ENCODE results near the gene GALNTL6. TPM values are rescaled to one million over a fixed set of nuclear protein-coding genes. Genes with fewer than 3 reads are reported as not detected.
"Not testable (repeated sequence)": the region's sequence is repeated elsewhere in the genome, so short reads cannot be mapped to it uniquely, and the experiment has no call there.

Gene GALNTL6
- total and polyA plus RNA-seq, 4 donors = 0.08 to 0.09 (median 0.09) TPM; not detected in 1

DNA sequence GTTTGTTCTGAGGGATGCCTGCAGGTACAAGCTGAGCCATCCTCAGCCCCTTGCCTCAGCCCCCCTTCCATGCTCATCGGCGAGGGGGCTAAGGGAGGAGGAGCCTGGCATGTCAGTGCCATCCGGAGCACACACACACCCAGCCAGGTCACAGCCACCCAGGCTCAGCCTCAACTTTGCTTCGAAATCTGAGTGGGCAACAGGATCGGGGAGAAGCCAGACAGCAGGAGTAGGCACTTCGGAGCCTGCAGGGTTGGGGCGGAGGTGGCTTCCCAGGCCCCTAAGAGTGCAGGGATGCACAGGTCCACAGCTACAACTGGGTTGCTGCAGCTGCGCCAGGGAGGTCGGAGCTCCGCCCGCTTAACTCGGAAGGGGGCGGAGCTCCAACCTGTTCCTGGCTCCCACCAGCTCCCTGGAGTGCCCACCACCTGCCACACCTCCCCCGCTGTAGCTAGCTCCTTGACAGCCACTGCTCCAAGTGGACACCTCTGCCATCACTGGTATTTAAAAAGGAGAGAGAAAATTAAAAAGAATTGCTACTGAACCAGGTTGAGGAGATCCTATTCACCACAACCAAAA is 1162.5 kb downstream of the GALNTL6 start:
- H3K9ac ChIP-seq (ENCODE audit: insufficient read depth in 1 of 2, low read length in 2 of 2) = no peak overlapping the region
- H3K27ac ChIP-seq (ENCODE audit: low read depth in 1 of 2, low read length in 1 of 2) = no peak overlapping the region
- no peaks in the 10 kb centered on the region for H3K36me3 ChIP-seq (ENCODE audit: control insufficient read depth in 4 of 4, insufficient read depth in 4 of 4, low read length in 4 of 4)
- ATAC-seq (ENCODE audit: insufficient read depth, low FRiP score) = no peak
- TF ChIP-seq, protein P1, sequence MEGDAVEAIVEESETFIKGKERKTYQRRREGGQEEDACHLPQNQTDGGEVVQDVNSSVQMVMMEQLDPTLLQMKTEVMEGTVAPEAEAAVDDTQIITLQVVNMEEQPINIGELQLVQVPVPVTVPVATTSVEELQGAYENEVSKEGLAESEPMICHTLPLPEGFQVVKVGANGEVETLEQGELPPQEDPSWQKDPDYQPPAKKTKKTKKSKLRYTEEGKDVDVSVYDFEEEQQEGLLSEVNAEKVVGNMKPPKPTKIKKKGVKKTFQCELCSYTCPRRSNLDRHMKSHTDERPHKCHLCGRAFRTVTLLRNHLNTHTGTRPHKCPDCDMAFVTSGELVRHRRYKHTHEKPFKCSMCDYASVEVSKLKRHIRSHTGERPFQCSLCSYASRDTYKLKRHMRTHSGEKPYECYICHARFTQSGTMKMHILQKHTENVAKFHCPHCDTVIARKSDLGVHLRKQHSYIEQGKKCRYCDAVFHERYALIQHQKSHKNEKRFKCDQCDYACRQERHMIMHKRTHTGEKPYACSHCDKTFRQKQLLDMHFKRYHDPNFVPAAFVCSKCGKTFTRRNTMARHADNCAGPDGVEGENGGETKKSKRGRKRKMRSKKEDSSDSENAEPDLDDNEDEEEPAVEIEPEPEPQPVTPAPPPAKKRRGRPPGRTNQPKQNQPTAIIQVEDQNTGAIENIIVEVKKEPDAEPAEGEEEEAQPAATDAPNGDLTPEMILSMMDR (IDR thresholded peaks at IDR 0.05; ENCODE audit: control extremely low read depth, extremely low read depth) = no peak
- no peak overlapping the region for H3K4me3 ChIP-seq
- no peaks in the 10 kb centered on the region for H3K4me1 ChIP-seq (ENCODE audit: control insufficient read depth in 5 of 5, insufficient read depth in 5 of 5, low read length in 5 of 5)
- peaks cover 0 to 4% (median 0%) of the 10 kb centered on the region in 4 donors for H3K9me3 ChIP-seq (ENCODE audit: control insufficient read depth in 4 of 4, insufficient read depth in 3 of 4, low read length in 3 of 4)
- no peak for DNase-seq
- no peaks in the 10 kb centered on the region for H3K27me3 ChIP-seq (ENCODE audit: control insufficient read depth in 3 of 3, insufficient read depth in 3 of 3, low read length in 2 of 3)
- 89 to 96% methylated on average over 14 of the region's 14 CpGs for WGBS, 2 donors

DNA sequence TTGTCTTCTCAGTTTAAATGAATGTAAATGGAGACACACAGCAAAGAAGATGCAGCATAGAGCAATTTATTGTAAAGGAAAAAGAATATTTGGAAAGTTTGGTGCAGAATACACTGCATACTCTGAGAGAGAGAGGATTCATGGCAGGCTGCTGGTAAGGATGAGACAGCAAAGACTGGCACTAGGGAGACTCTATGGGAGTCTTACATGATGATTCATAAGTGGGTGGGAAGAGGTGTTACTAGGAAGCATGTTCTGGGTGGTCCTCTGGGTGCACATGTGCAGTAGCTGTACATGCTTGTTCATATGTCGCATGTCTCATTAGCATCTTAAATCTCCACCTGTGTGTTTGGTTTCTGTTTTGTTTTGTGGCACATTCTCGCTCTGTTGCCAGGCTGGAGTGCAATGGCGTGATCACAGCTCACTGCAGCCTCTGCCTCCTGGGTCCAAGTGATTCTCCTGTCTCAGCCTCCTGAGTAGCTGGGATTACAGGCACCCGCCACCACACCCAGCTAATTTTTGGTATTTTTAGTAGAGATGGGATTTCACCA is 1164.4 kb downstream of the GALNTL6 start:
- H3K4me3 ChIP-seq; H3K9ac ChIP-seq (ENCODE audit: insufficient read depth in 1 of 2, low read length in 2 of 2); H3K9me3 ChIP-seq (ENCODE audit: control insufficient read depth in 4 of 4, insufficient read depth in 3 of 4, low read length in 3 of 4); DNase-seq; ATAC-seq (ENCODE audit: insufficient read depth, low FRiP score); H3K36me3 ChIP-seq (ENCODE audit: control insufficient read depth in 4 of 4, insufficient read depth in 4 of 4, low read length in 4 of 4); H3K27ac ChIP-seq (ENCODE audit: low read depth in 1 of 2, low read length in 1 of 2); H3K4me1 ChIP-seq (ENCODE audit: control insufficient read depth in 5 of 5, insufficient read depth in 5 of 5, low read length in 5 of 5); H3K27me3 ChIP-seq (ENCODE audit: control insufficient read depth in 3 of 3, insufficient read depth in 3 of 3, low read length in 2 of 3): not testable (repeated sequence)
- 93 to 95% methylated on average over 4 of the region's 4 CpGs for WGBS, 2 donors

- no peaks in the 10 kb centered on the region for H3K36me3 ChIP-seq (ENCODE audit: control insufficient read depth in 4 of 4, insufficient read depth in 4 of 4, low read length in 4 of 4)
- TF ChIP-seq, protein P1 (IDR thresholded peaks at IDR 0.05; ENCODE audit: control extremely low read depth, extremely low read depth) = no peak
- no peak overlapping the region for H3K4me3 ChIP-seq
- peaks cover 0 to 7% (median 0%) of the 10 kb centered on the region in 4 donors for H3K9me3 ChIP-seq (ENCODE audit: control insufficient read depth in 4 of 4, insufficient read depth in 3 of 4, low read length in 3 of 4)
- no peaks in the 10 kb centered on the region for H3K27me3 ChIP-seq (ENCODE audit: control insufficient read depth in 3 of 3, insufficient read depth in 3 of 3, low read length in 2 of 3)
- H3K4me1 ChIP-seq (ENCODE audit: control insufficient read depth in 5 of 5, insufficient read depth in 5 of 5, low read length in 5 of 5) = no peaks in the 10 kb centered on the region
- 60 to 77% methylated on average over 4 of the region's 4 CpGs for WGBS, 2 donors
- DNase-seq = no peak
- no peak for ATAC-seq (ENCODE audit: insufficient read depth, low FRiP score)
- H3K9ac ChIP-seq (ENCODE audit: insufficient read depth in 1 of 2, low read length in 2 of 2) = no peak overlapping the region
- H3K27ac ChIP-seq (ENCODE audit: low read depth in 1 of 2, low read length in 1 of 2) = no peak overlapping the region
These were observed 1165.6 kb downstream of the GALNTL6 start for GRCh38 chr4:172978848-172979247.

DNA sequence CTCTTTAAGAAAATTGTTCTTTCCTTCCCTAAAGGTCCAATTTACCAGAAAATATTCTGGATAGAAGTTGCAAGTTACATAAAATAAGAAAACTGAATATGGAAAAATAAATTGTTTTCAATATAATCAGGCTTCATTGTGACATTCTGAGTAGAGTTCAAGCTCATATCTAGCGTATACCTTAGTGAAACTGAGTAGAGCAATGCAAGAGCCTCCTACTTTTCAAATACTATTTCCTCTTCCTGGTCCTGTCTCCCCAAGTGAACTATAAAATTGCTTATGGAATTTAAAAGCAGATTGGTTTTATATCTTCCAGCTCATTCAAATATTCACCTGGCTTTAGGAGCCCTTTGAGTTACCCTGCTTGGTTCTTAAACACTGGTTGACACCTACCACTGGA is 1166.1 kb downstream of the GALNTL6 start:
- Histone ChIP-seq H3K27me3 (ENCODE audit: control insufficient read depth in 3 of 3, insufficient read depth in 3 of 3, low read length in 2 of 3) (no peaks in the 10 kb centered on the region), H3K4me3 (no peak overlapping the region), H3K27ac (ENCODE audit: low read depth in 1 of 2, low read length in 1 of 2) (no peak overlapping the region), H3K4me1 (ENCODE audit: control insufficient read depth in 5 of 5, insufficient read depth in 5 of 5, low read length in 5 of 5) (no peaks in the 10 kb centered on the region), H3K36me3 (ENCODE audit: control insufficient read depth in 4 of 4, insufficient read depth in 4 of 4, low read length in 4 of 4) (no peaks in the 10 kb centered on the region), H3K9ac (ENCODE audit: insufficient read depth in 1 of 2, low read length in 2 of 2) (no peak overlapping the region), H3K9me3 (ENCODE audit: control insufficient read depth in 4 of 4, insufficient read depth in 3 of 4, low read length in 3 of 4) (peaks cover 0 to 7% (median 0%) of the 10 kb centered on the region in 4 donors)
- DNase-seq = no peak
- WGBS, 2 donors = 77 to 89% methylated on average over 1 of the region's 1 CpG
- ATAC-seq (ENCODE audit: insufficient read depth, low FRiP score) = no peak
- TF ChIP-seq, protein P1 (IDR thresholded peaks at IDR 0.05; ENCODE audit: control extremely low read depth, extremely low read depth) = no peak
